Body of pancreas (tissue), 4 donors: Measurements from ENCODE around the gene CDCA8.

Source experiments
- POLR2A ChIP-seq, 3 donors: fragments of 450-650 bp; IDR thresholded peaks; one replicate each; pipeline ENCODE4 v1.6.1; 2016; ENCODE audit warnings: antibody characterized with exemption in 3 of 3, mild to moderate bottlenecking in 2 of 3
- TF ChIP-seq, protein P1 (sequence below), 7 experiments: fragments of 450-650 bp in 4 of 7; fragments of 200-600 bp in 3 of 7; sonication (generic) in 3 of 7; IDR thresholded peaks; one replicate each; pipeline ENCODE4 v1.5.1; 2016 to 2019; ENCODE audit warnings: antibody characterized with exemption in 7 of 7

DNA sequence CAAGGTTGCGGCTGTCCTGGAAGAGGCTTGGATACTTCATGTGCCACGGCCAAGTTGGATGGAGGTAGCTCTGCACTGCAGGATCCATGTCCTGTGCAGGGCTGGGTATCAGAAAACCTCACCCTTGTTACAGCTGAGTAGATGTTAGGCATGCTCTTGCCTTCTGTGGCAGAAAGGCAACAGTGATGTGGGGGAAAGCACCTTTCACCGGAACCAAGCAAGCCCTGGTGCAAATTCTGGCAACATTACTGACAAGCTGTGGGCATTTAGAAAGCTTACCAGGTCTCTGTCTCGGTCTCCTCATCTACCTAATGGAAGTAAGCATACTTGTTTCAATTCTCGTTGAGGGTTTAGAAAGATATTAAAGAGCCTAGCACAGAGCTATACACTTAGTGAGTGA is 14.5 kb upstream of the CDCA8 start:
- no peak for TF ChIP-seq POLR2A (IDR thresholded peaks at IDR 0.05)
- TF ChIP-seq, protein P1, sequence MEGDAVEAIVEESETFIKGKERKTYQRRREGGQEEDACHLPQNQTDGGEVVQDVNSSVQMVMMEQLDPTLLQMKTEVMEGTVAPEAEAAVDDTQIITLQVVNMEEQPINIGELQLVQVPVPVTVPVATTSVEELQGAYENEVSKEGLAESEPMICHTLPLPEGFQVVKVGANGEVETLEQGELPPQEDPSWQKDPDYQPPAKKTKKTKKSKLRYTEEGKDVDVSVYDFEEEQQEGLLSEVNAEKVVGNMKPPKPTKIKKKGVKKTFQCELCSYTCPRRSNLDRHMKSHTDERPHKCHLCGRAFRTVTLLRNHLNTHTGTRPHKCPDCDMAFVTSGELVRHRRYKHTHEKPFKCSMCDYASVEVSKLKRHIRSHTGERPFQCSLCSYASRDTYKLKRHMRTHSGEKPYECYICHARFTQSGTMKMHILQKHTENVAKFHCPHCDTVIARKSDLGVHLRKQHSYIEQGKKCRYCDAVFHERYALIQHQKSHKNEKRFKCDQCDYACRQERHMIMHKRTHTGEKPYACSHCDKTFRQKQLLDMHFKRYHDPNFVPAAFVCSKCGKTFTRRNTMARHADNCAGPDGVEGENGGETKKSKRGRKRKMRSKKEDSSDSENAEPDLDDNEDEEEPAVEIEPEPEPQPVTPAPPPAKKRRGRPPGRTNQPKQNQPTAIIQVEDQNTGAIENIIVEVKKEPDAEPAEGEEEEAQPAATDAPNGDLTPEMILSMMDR (IDR thresholded peaks at IDR 0.05) = no peak
